Activated CD4-positive, alpha-beta T cell treated with anti-CD3 and anti-CD28 coated beads for 36 hours (primary cell): ENCODE results near the gene INPP5D. TPM values are rescaled to one million over a fixed set of nuclear protein-coding genes. Genes with fewer than 3 reads are reported as not detected.
"Not testable (repeated sequence)": the region's sequence is repeated elsewhere in the genome, so short reads cannot be mapped to it uniquely, and the experiment has no call there.

Experiments
- ATAC-seq: fragments of 200-7000 bp; cut with Tn5 transposase; one replicate; pipeline ENCODE4 v1.10.0; 2021; ENCODE audit warnings: mild to moderate bottlenecking, moderate library complexity
- CTCF ChIA-PET: fragments of 350-600 bp; sonication (Branson Sonifier 250); formaldehyde crosslinking; loops from one replicate; lab custom pipeline; 2021; ENCODE audit warnings: antibody characterized with exemption; lab: Charles Lee
- POLR2A ChIA-PET: fragments of 350-600 bp; sonication (Branson Sonifier 250); formaldehyde crosslinking; loops from one replicate; lab custom pipeline; 2021; ENCODE audit warnings: antibody characterized with exemption, inconsistent platforms; lab: Charles Lee
- DNase-seq: peaks from one replicate; pipeline ENCODE4 v3.0.0-alpha.2; 2020
- H3K27ac Mint-ChIP-seq: one replicate; pipeline ENCODE4 v1.8.0; 2021; ENCODE audit warnings: mixed read lengths
- H3K27me3 Mint-ChIP-seq: one replicate; pipeline ENCODE4 v1.8.0; 2021; ENCODE audit warnings: mixed read lengths
- H3K36me3 Mint-ChIP-seq: one replicate; pipeline ENCODE4 v1.8.0; 2021; ENCODE audit warnings: low read depth, mixed read lengths
- H3K4me1 Mint-ChIP-seq: one replicate; pipeline ENCODE4 v1.8.0; 2021; ENCODE audit warnings: mixed read lengths
- H3K4me3 Mint-ChIP-seq: one replicate; pipeline ENCODE4 v1.8.0; 2021; ENCODE audit warnings: mild to moderate bottlenecking, moderate library complexity, mixed read lengths
- H3K9me3 Mint-ChIP-seq: one replicate; pipeline ENCODE4 v1.8.0; 2021; ENCODE audit warnings: low read depth, mixed read lengths
- intact Hi-C, 2 experiments: fragments of 100-400 bp; cut with DNase I in 1 of 2; cut with micrococcal nuclease in 1 of 2; formaldehyde crosslinking; loops; one replicate each; pipeline versions ENCODE4 v1.14.2 to v1.15.1; 2022 to 2024; cut with DNase I, micrococcal nuclease
- total RNA-seq, 2 experiments: library from RNA; stranded (reverse); gene quantifications; one replicate each; pipeline ENCODE4 v1.2.3, GENCODE V29; 2021

INPP5D gene
- total RNA-seq, 2 experiments from 2014 or later = 40.5 to 53.4 TPM

DNA sequence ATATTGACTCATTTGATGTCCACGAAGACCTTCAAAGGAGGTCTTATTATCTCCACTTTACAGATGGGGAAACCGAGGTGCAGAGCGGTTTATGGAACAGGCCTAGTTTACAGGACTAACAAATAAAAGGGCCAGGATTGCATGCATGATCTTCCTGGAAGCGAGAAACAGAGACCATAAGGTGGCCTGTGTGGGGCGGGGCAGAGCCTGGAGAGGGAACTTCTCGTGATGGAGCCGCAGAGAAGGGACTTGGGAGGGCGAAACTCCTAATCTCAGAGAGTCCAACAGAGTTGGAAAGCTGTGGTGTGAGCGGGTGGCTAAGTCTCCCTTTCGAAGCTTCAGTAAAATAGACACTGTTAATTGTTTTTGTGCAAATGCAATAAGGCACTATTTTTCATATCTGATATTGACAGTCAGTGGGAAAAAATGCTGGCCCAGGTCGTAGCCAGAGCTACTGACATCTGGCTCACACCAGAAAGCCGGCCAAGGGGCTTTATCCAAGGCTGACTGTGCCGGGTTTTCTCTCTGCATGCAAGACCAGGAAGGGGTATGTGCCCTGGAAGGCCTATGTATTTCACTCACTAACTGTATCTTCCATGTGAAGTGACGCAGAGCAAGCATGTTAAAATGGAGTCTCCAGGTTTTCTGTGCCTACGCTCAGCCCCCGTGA, 4.5 kb downstream of the INPP5D start:
- H3K4me1 Mint-ChIP-seq = peaks cover 61% of the 10 kb centered on the region
- H3K9me3 Mint-ChIP-seq = no peaks in the 10 kb centered on the region
- H3K27me3 Mint-ChIP-seq = no peaks in the 10 kb centered on the region
- ChIA-PET CTCF (interaction anchor here (0.6 to 1.8 kb wide), 6 partner anchors 11 to 212 kb away, joined by 3 to 6 read pairs (median 4); no protein-coding TSS in a partner anchor), POLR2A (interaction anchor here (1.7 kb wide), 1 partner anchor 17 kb away, joined by 6 read pairs; no protein-coding TSS in a partner anchor)
- H3K4me3 Mint-ChIP-seq = no peak overlapping the region
- DNase-seq = no peak
- intact Hi-C loops = loop anchor here (5.0 kb wide), 2 partner anchors 168 to 288 kb away; partner anchors contain the start of gene DGKD (in 1 of the 2)
- ATAC-seq = no peak
- H3K27ac Mint-ChIP-seq = no peak overlapping the region
- peaks cover 23% of the 10 kb centered on the region for H3K36me3 Mint-ChIP-seq

GRCh38 chr2:233065200-233065589, 5.1 kb downstream of the INPP5D start:
- H3K9me3 Mint-ChIP-seq, H3K27me3 Mint-ChIP-seq, DNase-seq, intact Hi-C loops, H3K27ac Mint-ChIP-seq, H3K4me3 Mint-ChIP-seq, ATAC-seq: not testable (repeated sequence)
- ChIA-PET POLR2A (interaction anchor here (1.7 kb wide), 1 partner anchor 16 kb away, joined by 6 read pairs; no protein-coding TSS in a partner anchor), CTCF (interaction anchor here (0.6 to 1.8 kb wide), 3 partner anchors 11 to 17 kb away, joined by 4 to 6 read pairs (median 4); no protein-coding TSS in a partner anchor)
- H3K36me3 Mint-ChIP-seq = peaks cover 24% of the 10 kb centered on the region
- H3K4me1 Mint-ChIP-seq = peaks cover 63% of the 10 kb centered on the region

DNA sequence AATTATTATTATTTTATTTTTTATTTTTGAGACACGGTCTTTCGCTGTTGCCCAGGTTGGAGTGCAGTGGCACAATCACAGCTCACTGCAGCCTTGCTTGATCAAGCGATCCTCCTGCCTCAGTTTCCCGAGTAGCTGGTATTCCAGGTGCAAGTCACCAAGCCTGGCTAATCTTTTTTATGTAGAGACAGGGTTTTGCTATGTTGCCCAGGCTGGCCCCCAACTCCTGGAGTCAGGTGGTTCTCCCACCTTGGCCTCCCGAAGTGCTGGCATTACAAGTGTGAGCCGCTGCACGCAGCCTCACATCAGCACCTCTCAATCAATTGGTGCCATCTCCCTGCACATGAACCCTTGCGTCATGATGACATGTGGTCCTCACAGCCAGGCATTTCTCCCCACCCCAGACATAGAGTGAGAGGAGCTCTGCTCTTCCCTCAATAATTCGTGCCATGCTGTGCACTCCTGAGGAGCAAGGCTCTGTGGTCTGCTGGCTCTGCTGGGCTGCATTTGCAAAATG, 5.9 kb downstream of the INPP5D start:
- Mint-ChIP-seq H3K27me3 (no peaks in the 10 kb centered on the region), H3K4me1 (peaks cover 70% of the 10 kb centered on the region), H3K9me3 (no peaks in the 10 kb centered on the region), H3K4me3 (no peak overlapping the region), H3K36me3 (peaks cover 28% of the 10 kb centered on the region), H3K27ac (no peak overlapping the region)
- no peak for ATAC-seq
- no peak for DNase-seq
- ChIA-PET CTCF (interaction anchor here (0.6 to 1.0 kb wide), 3 partner anchors 25 to 654 kb away, joined by 3 read pairs; no protein-coding TSS in a partner anchor), POLR2A (no interaction called here)
- intact Hi-C loops = no loop called here

GRCh38 chr2:233068762-233069418, 8.7 kb downstream of the INPP5D start:
- Mint-ChIP-seq H3K4me3 (no peak overlapping the region), H3K9me3 (peaks cover 3% of the 10 kb centered on the region), H3K27me3 (no peaks in the 10 kb centered on the region), H3K27ac (peak overlapping the region; percentile 66), H3K36me3 (peaks cover 37% of the 10 kb centered on the region), H3K4me1 (peaks cover 62% of the 10 kb centered on the region)
- ChIA-PET CTCF (no interaction called here), POLR2A (no interaction called here)
- ATAC-seq (no peak), DNase-seq (no peak)
- intact Hi-C loops = no loop called here

DNA sequence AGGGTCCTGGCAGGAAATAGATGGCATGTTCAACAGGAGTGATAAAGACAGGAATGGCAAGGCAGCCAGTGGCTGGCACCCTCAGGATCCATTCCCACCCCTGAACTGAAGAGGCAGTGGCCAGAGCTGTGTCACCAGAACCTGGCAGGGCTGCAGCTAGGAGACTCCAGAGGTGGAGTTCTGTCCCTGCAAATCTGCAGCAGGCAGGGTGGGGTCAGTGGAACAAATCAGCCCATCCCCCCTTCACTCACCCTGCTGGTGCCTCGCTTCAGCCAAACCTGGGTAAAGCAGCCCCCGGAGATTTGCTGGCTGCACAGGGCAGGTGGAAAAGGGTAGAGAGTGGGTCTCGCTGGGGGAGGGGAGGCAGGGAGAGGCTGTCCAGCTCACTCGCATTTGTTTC, 12.7 kb downstream of the INPP5D start:
- Mint-ChIP-seq H3K4me1 (peaks cover 35% of the 10 kb centered on the region), H3K27me3 (no peaks in the 10 kb centered on the region), H3K36me3 (peaks cover 30% of the 10 kb centered on the region), H3K27ac (no peak overlapping the region), H3K9me3 (peaks cover 3% of the 10 kb centered on the region), H3K4me3 (no peak overlapping the region)
- ATAC-seq (no peak), DNase-seq (no peak)
- intact Hi-C loops = no loop called here
- ChIA-PET CTCF (no interaction called here), POLR2A (no interaction called here)

- ChIA-PET CTCF (interaction anchor here (0.6 to 1.5 kb wide), 3 partner anchors 9 to 366 kb away, joined by 3 to 4 read pairs (median 3); no protein-coding TSS in a partner anchor), POLR2A (no interaction called here)
- H3K27me3 Mint-ChIP-seq = no peaks in the 10 kb centered on the region
- H3K9me3 Mint-ChIP-seq = peaks cover 3% of the 10 kb centered on the region
- peaks cover 37% of the 10 kb centered on the region for H3K4me1 Mint-ChIP-seq
- DNase-seq = no peak
- H3K36me3 Mint-ChIP-seq = peaks cover 27% of the 10 kb centered on the region
- no peak for ATAC-seq
- H3K27ac Mint-ChIP-seq = no peak overlapping the region
- intact Hi-C loops = no loop called here
- H3K4me3 Mint-ChIP-seq = no peak overlapping the region
Observed at GRCh38 chr2:233074106-233074505, 14.0 kb downstream of the INPP5D start.

GRCh38 chr2:233075141-233075965, 15.2 kb downstream of the INPP5D start:
- peaks cover 36% of the 10 kb centered on the region for H3K4me1 Mint-ChIP-seq
- no peak overlapping the region for H3K4me3 Mint-ChIP-seq
- H3K27ac Mint-ChIP-seq = no peak overlapping the region
- POLR2A ChIA-PET = interaction anchor here (0.7 kb wide), 1 partner anchor 15 kb away, joined by 3 read pairs; the partner anchor contains the start of gene INPP5D
- no peak for DNase-seq
- H3K36me3 Mint-ChIP-seq = peaks cover 33% of the 10 kb centered on the region
- no peaks in the 10 kb centered on the region for H3K27me3 Mint-ChIP-seq
- peaks cover 3% of the 10 kb centered on the region for H3K9me3 Mint-ChIP-seq
- CTCF ChIA-PET = interaction anchor here (0.6 to 1.6 kb wide), 3 partner anchors 11 to 27 kb away, joined by 4 to 12 read pairs (median 4); partner anchors contain the start of gene INPP5D
- intact Hi-C loops = no loop called here
- peak; percentile 27 for ATAC-seq

- Mint-ChIP-seq H3K36me3 (peaks cover 33% of the 10 kb centered on the region), H3K27me3 (no peaks in the 10 kb centered on the region), H3K27ac (no peak overlapping the region), H3K4me1 (peaks cover 37% of the 10 kb centered on the region), H3K4me3 (no peak overlapping the region), H3K9me3 (peaks cover 3% of the 10 kb centered on the region)
- ATAC-seq = peak; percentile 40
- intact Hi-C loops = no loop called here
- DNase-seq = peak; percentile 36
- POLR2A ChIA-PET = no interaction called here
- CTCF ChIA-PET = interaction anchor here (0.6 to 1.6 kb wide), 3 partner anchors 12 to 26 kb away, joined by 4 to 12 read pairs (median 4); partner anchors contain the start of gene INPP5D
Observed at GRCh38 chr2:233075966-233076339, 15.8 kb downstream of the INPP5D start.

DNA sequence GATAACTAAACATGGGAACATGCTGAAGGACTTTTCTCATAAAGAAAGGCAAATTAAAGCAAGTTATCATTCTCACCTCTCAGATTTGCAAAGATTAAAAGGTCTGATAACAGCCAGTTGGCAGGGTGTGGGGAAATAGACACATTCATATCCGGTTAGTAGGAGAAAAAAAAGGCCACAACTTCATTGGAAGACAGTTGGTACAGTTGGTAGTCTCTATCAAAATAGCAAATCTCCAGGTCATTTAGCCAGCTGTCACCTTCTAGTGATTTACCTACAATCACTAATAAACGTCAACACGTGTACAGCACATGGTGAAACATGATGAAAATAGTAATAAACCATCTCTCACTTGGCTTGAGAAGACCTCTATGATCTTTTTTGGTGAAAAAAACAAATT, 16.6 kb downstream of the INPP5D start:
- H3K9me3 Mint-ChIP-seq = peaks cover 2% of the 10 kb centered on the region
- H3K36me3 Mint-ChIP-seq = peaks cover 37% of the 10 kb centered on the region
- ChIA-PET POLR2A (no interaction called here), CTCF (interaction anchor here (0.9 kb wide), 1 partner anchor 12 kb away, joined by 4 read pairs; no protein-coding TSS in a partner anchor)
- peak overlapping the region; percentile 70 for H3K27ac Mint-ChIP-seq
- no peak for DNase-seq
- peaks cover 41% of the 10 kb centered on the region for H3K4me1 Mint-ChIP-seq
- intact Hi-C loops = no loop called here
- ATAC-seq = no peak
- peak overlapping the region; percentile 10 for H3K4me3 Mint-ChIP-seq
- no peaks in the 10 kb centered on the region for H3K27me3 Mint-ChIP-seq

DNA sequence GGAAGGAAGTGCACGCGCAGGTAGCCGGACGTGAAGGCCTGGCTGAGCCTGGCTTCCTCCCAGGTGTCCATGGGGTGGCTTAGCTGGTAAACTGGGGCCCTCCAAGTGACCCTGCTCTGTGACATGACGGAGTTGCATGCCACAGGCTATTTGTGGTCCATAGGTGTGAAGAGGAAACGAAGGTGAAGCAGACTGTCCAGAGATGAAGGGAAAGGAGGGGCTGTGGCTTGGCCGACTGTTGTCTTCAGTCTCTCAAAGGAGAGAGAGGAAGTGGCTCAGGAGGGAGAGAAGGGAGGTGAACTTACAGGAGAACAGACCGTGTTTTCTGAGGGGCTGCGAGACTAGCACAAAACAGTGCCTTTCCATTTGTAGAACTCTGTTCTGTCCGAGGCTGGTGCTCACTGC, 19.3 kb downstream of the INPP5D start:
- ChIA-PET CTCF (interaction anchor here (3.1 kb wide), 1 partner anchor 19 kb away, joined by 22 read pairs; the partner anchor contains the start of gene INPP5D), POLR2A (no interaction called here)
- Mint-ChIP-seq H3K4me3 (peak overlapping the region; percentile 42), H3K27me3 (no peaks in the 10 kb centered on the region), H3K36me3 (peaks cover 37% of the 10 kb centered on the region), H3K27ac (peak overlapping the region; percentile 83), H3K4me1 (peaks cover 65% of the 10 kb centered on the region), H3K9me3 (no peaks in the 10 kb centered on the region)
- intact Hi-C loops = no loop called here
- peak; percentile 34 for DNase-seq
- ATAC-seq = no peak
